Measurements from ENCODE around the gene NKD2. TPM values are rescaled to one million over a fixed set of nuclear protein-coding genes. Genes with fewer than 3 reads are reported as not detected.
"Not testable (repeated sequence)": the region's sequence is repeated elsewhere in the genome, so short reads cannot be mapped to it uniquely, and the experiment has no call there.

The NKD2 gene
- total and polyA plus RNA-seq, 9 of the 15 experiments (the other 6 are each of a cell fraction or from before 2014, with no cell fraction given): 0.09 to 0.64 (median 0.27) TPM; not detected in 5

GRCh38 chr5:1000831-1001230 is 7.8 kb upstream of the NKD2 start:
- peaks cover 16% of the 10 kb centered on the region; the same call in 1 of the 2 replicates for H4K20me1 ChIP-seq (replicated peaks; ENCODE audit: control insufficient read depth, insufficient read depth, low read length)
- H3K27me3 ChIP-seq (ENCODE audit: control insufficient read depth in 2 of 2, insufficient read depth in 2 of 2, low read length in 2 of 2): peaks cover 26 to 70% of the 10 kb centered on the region in 2 experiments; a peak in 4 of 5 replicates
- H3K27ac ChIP-seq (ENCODE audit: extremely low read depth, low read depth, low read length); DNase-seq (ENCODE audit: extremely low read depth in 1 of 4, low spot score in 3 of 4); H3K79me2 ChIP-seq (ENCODE audit: control insufficient read depth, insufficient read depth, low read length); in situ Hi-C loops (cut with MboI); H3K9ac ChIP-seq (ENCODE audit: insufficient read depth in 1 of 2, low read depth in 2 of 2, low read length in 2 of 2); H3K9me1 ChIP-seq (ENCODE audit: control insufficient read depth, insufficient read depth, low read length); H3K4me2 ChIP-seq (ENCODE audit: insufficient read depth, low read length); H3K4me3 ChIP-seq; H3K36me3 ChIP-seq (ENCODE audit: control insufficient read depth, insufficient read depth, low read length); BruUV-seq (replicated peaks); ATAC-seq; intact Hi-C loops (cut with micrococcal nuclease); H2AFZ ChIP-seq (ENCODE audit: low read depth, low read length); H3K9me3 ChIP-seq (replicated peaks; ENCODE audit: control insufficient read depth, insufficient read depth, low read depth, low read length); CTCF ChIA-PET (ENCODE audit: low intra/inter-chr PET ratio); FAIRE-seq: not testable (repeated sequence)
- 2% methylated on average over 11 of the region's 11 CpGs for WGBS (ENCODE audit: insufficient coverage, low coverage, missing lambda C conversion rate)
- POLR2A ChIA-PET: interaction anchor here (0.7 to 1.5 kb wide), 2 partner anchors 35 to 140 kb away, joined by 3 to 4 read pairs; no protein-coding TSS in a partner anchor
- peaks cover 6 to 26% of the 10 kb centered on the region in 2 experiments; a peak in 4 of 5 replicates for H3K4me1 ChIP-seq (replicated peaks in 1 of 2; ENCODE audit: control insufficient read depth in 2 of 2, insufficient read depth in 2 of 2, low read length in 2 of 2)

GRCh38 chr5:1001406-1002270 is 7.0 kb upstream of the NKD2 start:
- ATAC-seq: no peak
- peaks cover 6 to 26% of the 10 kb centered on the region in 2 experiments; a peak in 4 of 5 replicates for H3K4me1 ChIP-seq (replicated peaks in 1 of 2; ENCODE audit: control insufficient read depth in 2 of 2, insufficient read depth in 2 of 2, low read length in 2 of 2)
- no peak for FAIRE-seq
- CTCF ChIA-PET (ENCODE audit: low intra/inter-chr PET ratio): no interaction called here
- H3K4me2 ChIP-seq (ENCODE audit: insufficient read depth, low read length): no peak overlapping the region
- intact Hi-C loops (cut with micrococcal nuclease): no loop called here
- no TSS peak for BruUV-seq (replicated peaks)
- no peak overlapping the region for H3K4me3 ChIP-seq
- POLR2A ChIA-PET: interaction anchor here (1.1 to 1.5 kb wide), 2 partner anchors 13 to 36 kb away, joined by 3 to 4 read pairs; no protein-coding TSS in a partner anchor
- H3K27me3 ChIP-seq (ENCODE audit: control insufficient read depth in 2 of 2, insufficient read depth in 2 of 2, low read length in 2 of 2): peaks cover 27 to 76% of the 10 kb centered on the region in 2 experiments; a peak in 4 of 5 replicates
- H2AFZ ChIP-seq (ENCODE audit: low read depth, low read length): no peak overlapping the region
- in situ Hi-C loops (cut with MboI): no loop called here
- H3K79me2 ChIP-seq (ENCODE audit: control insufficient read depth, insufficient read depth, low read length): no peaks in the 10 kb centered on the region
- H3K27ac ChIP-seq (ENCODE audit: extremely low read depth, low read depth, low read length): no peak overlapping the region
- peaks cover 22% of the 10 kb centered on the region; the same call in 1 of the 2 replicates for H4K20me1 ChIP-seq (replicated peaks; ENCODE audit: control insufficient read depth, insufficient read depth, low read length)
- H3K9me1 ChIP-seq (ENCODE audit: control insufficient read depth, insufficient read depth, low read length): no peaks in the 10 kb centered on the region
- no peak overlapping the region for H3K9ac ChIP-seq (ENCODE audit: insufficient read depth in 1 of 2, low read depth in 2 of 2, low read length in 2 of 2)
- no peaks in the 10 kb centered on the region for H3K9me3 ChIP-seq (replicated peaks; ENCODE audit: control insufficient read depth, insufficient read depth, low read depth, low read length)
- H3K36me3 ChIP-seq (ENCODE audit: control insufficient read depth, insufficient read depth, low read length): no peaks in the 10 kb centered on the region
- DNase-seq (ENCODE audit: extremely low read depth in 1 of 4, low spot score in 3 of 4): no peak
- 4% methylated on average over 19 of the region's 19 CpGs for WGBS (ENCODE audit: insufficient coverage, low coverage, missing lambda C conversion rate)
- TF ChIP-seq ZBTB34 (CRISPR knock-in tag; IDR thresholded peaks at IDR 0.05) (no peak), ZBTB8A (IDR thresholded peaks at IDR 0.05; ENCODE audit: partially characterized antibody) (no peak), HNRNPLL (IDR thresholded peaks at IDR 0.05; ENCODE audit: low read depth, low read length, poor library complexity, severe bottlenecking) (no peak), SP1 (CRISPR knock-in tag; IDR thresholded peaks at IDR 0.05) (no peak), SFPQ (IDR thresholded peaks at IDR 0.05; ENCODE audit: low read depth, low read length) (no peak), E2F4 (CRISPR knock-in tag; IDR thresholded peaks at IDR 0.05; ENCODE audit: low read depth) (no peak), HDGF (IDR thresholded peaks at IDR 0.05) (no peak), ZBTB7A (IDR thresholded peaks at IDR 0.05; ENCODE audit: borderline replicate concordance, control insufficient read depth, low read depth, low read length) (no peak)

Measured in K562 (cell line).